ENCODE measurements around the gene TBC1D2B.

Gene TBC1D2B

GRCh38 chr15:78110096-78110495 is 32.6 kb upstream of the TBC1D2B start:
- POLR2A ChIA-PET = interaction anchor here (0.8 kb wide), 1 partner anchor 151 kb away, joined by 3 read pairs; no protein-coding TSS in a partner anchor
- no peak for DNase-seq (ENCODE audit: low read depth, low spot score)
- CTCF ChIA-PET = interaction anchor here (0.7 to 22.7 kb wide), 26 partner anchors 8 to 1235 kb away, joined by 3 to 538 read pairs (median 16); partner anchors contain the start of genes ACSBG1, CIB2 and SH2D7
- H3K4me3 ChIP-seq (ENCODE audit: low read depth, low read length) = no peak overlapping the region
- TF ChIP-seq CTCF (IDR thresholded peaks at IDR 0.05; ENCODE audit: insufficient read depth, low read length, missing control alignments) = no peak

GRCh38 chr15:78109156-78109555 is 31.6 kb upstream of the TBC1D2B start:
- no peak overlapping the region for H3K4me3 ChIP-seq (ENCODE audit: low read depth, low read length)
- DNase-seq (ENCODE audit: low read depth, low spot score) = no peak
- CTCF ChIA-PET = interaction anchor here (0.7 to 22.7 kb wide), 49 partner anchors 7 to 324 kb away, joined by 3 to 538 read pairs (median 8); partner anchors contain the start of genes ACSBG1, CIB2 and SH2D7
- TF ChIP-seq CTCF (IDR thresholded peaks at IDR 0.05; ENCODE audit: insufficient read depth, low read length, missing control alignments) = no peak
- POLR2A ChIA-PET = no interaction called here

GRCh38 chr15:78108300-78109084 is 31.0 kb upstream of the TBC1D2B start:
- CTCF ChIA-PET = interaction anchor here (0.6 to 22.7 kb wide), 69 partner anchors 9 to 324 kb away, joined by 3 to 538 read pairs (median 5); partner anchors contain the start of genes ACSBG1, CIB2, SH2D7 and TBC1D2B
- peak; percentile 98 for TF ChIP-seq CTCF (IDR thresholded peaks at IDR 0.05; ENCODE audit: insufficient read depth, low read length, missing control alignments)
- H3K4me3 ChIP-seq (ENCODE audit: low read depth, low read length) = no peak overlapping the region
- DNase-seq (ENCODE audit: low read depth, low spot score) = no peak
- POLR2A ChIA-PET = no interaction called here

GRCh38 chr15:78107471-78107870 is 30.0 kb upstream of the TBC1D2B start:
- POLR2A ChIA-PET = no interaction called here
- no peak for TF ChIP-seq CTCF (IDR thresholded peaks at IDR 0.05; ENCODE audit: insufficient read depth, low read length, missing control alignments)
- DNase-seq (ENCODE audit: low read depth, low spot score) = no peak
- CTCF ChIA-PET = interaction anchor here (0.7 to 22.7 kb wide), 42 partner anchors 10 to 325 kb away, joined by 3 to 538 read pairs (median 6); partner anchors contain the start of genes ACSBG1, CIB2, SH2D7 and TBC1D2B
- no peak overlapping the region for H3K4me3 ChIP-seq (ENCODE audit: low read depth, low read length)

GRCh38 chr15:78105476-78106241 is 28.1 kb upstream of the TBC1D2B start:
- CTCF ChIA-PET = interaction anchor here (0.7 to 22.7 kb wide), 9 partner anchors 8 to 149 kb away, joined by 3 to 538 read pairs (median 27); partner anchors contain the start of genes ACSBG1 and SH2D7
- DNase-seq (ENCODE audit: low read depth, low spot score) = no peak
- H3K4me3 ChIP-seq (ENCODE audit: low read depth, low read length) = no peak overlapping the region
- POLR2A ChIA-PET = no interaction called here
- TF ChIP-seq CTCF (IDR thresholded peaks at IDR 0.05; ENCODE audit: insufficient read depth, low read length, missing control alignments) = no peak

All from AG04449 (cell line).